Spleen (tissue), 7 donors: ENCODE measurements around the gene SYNC.

ENCODE experiments used
- POLR2A ChIP-seq, 3 donors: fragments of 450-650 bp; IDR thresholded peaks; one replicate each; pipeline ENCODE4 v1.5.1; 2017; ENCODE audit warnings: antibody characterized with exemption in 3 of 3, mild to moderate bottlenecking in 1 of 3
- TF ChIP-seq, protein P1 (sequence below), 11 experiments: fragments of 200-600 bp in 7 of 11; fragments of 450-650 bp in 4 of 11; sonication (generic) in 4 of 11; IDR thresholded peaks in 8 of 11; conservative IDR thresholded peaks in 3 of 11; 1 replicate in 7 of 11; 2 replicates in 4 of 11; pipeline versions ENCODE4 v1.4.0 to v1.8.0; 2016 to 2021; ENCODE audit warnings: antibody characterized with exemption in 11 of 11, inconsistent platforms in 4 of 11, mild to moderate bottlenecking in 1 of 11
- donor health status: DM: no; HTN: no; CAD: no; lungs with moderate emphysema.
- donor health status: DM: no; HTN: no; CAD: no.
- donor health status: DM: no; HTN: no; CAD: no.

DNA sequence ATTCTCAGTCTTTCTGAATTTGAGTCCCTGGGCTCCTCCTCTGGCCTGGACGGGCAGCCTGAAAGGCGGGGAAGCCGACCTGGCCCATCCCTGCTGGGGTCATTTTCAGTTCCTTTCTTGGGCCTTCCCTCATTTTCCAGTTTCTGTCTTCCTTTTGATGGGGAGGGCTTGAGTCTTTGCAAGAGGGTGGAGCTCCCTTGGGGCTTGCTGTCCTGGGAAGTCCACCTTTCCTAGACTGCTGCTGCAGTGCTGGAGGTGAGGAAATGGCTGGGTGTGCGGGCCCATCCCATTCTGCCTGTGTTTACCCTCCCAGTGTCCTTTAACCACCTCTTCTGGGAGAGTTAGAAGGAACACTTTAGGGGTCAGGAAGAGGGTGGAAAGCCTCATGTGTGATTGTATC is 40.4 kb upstream of the SYNC start:
- TF ChIP-seq POLR2A (IDR thresholded peaks at IDR 0.05) = no peak
- TF ChIP-seq, protein P1, sequence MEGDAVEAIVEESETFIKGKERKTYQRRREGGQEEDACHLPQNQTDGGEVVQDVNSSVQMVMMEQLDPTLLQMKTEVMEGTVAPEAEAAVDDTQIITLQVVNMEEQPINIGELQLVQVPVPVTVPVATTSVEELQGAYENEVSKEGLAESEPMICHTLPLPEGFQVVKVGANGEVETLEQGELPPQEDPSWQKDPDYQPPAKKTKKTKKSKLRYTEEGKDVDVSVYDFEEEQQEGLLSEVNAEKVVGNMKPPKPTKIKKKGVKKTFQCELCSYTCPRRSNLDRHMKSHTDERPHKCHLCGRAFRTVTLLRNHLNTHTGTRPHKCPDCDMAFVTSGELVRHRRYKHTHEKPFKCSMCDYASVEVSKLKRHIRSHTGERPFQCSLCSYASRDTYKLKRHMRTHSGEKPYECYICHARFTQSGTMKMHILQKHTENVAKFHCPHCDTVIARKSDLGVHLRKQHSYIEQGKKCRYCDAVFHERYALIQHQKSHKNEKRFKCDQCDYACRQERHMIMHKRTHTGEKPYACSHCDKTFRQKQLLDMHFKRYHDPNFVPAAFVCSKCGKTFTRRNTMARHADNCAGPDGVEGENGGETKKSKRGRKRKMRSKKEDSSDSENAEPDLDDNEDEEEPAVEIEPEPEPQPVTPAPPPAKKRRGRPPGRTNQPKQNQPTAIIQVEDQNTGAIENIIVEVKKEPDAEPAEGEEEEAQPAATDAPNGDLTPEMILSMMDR (IDR thresholded peaks at IDR 0.05 in 8 of 11, conservative IDR thresholded peaks at IDR 0.05 in 3 of 11) = no peak
